SK-N-SH treated with all-trans-retinoic acid at 6 μM for 48 hours (cell line): ENCODE measurements around the gene NEDD4.

Experiments used
- ATAC-seq: fragments of 200-7000 bp; cut with Tn5 transposase; 3 replicates; pipeline ENCODE4 v1.9.1; 2020; ENCODE audit warnings: mild to moderate bottlenecking, moderate library complexity
- ARNTL ChIP-seq: fragments of 450-650 bp; formaldehyde crosslinking; IDR thresholded peaks from 2 replicates; pipeline ENCODE4 v1.5.0; 2020; ENCODE audit warnings: low read depth, mild to moderate bottlenecking, moderate library complexity, borderline replicate concordance
- BACH2 ChIP-seq: fragments of 250-450 bp; sonication (Bioruptor Pico); IDR thresholded peaks from 2 replicates; pipeline ENCODE4 v1.9.0; 2021; ENCODE audit warnings: mild to moderate bottlenecking, borderline replicate concordance
- CSDC2 ChIP-seq: fragments of 250-450 bp; sonication (Bioruptor Pico); IDR thresholded peaks from 2 replicates; pipeline ENCODE4 v1.5.0; 2020; ENCODE audit warnings: mild to moderate bottlenecking, moderate library complexity
- CSRNP3 ChIP-seq: fragments of 250-450 bp; sonication (Bioruptor Pico); IDR thresholded peaks from 2 replicates; pipeline ENCODE4 v1.5.1; 2021; ENCODE audit warnings: mild to moderate bottlenecking, moderate library complexity
- ESRRG ChIP-seq: fragments of 250-450 bp; sonication (Bioruptor Pico); IDR thresholded peaks from 2 replicates; pipeline ENCODE4 v1.6.1; 2021; ENCODE audit warnings: mild to moderate bottlenecking
- GLIS3 ChIP-seq: fragments of 250-450 bp; sonication (Bioruptor Pico); IDR thresholded peaks from 2 replicates; pipeline ENCODE4 v1.5.0; 2020; ENCODE audit warnings: mild to moderate bottlenecking, moderate library complexity
- ISL1 ChIP-seq: fragments of 250-450 bp; sonication (Bioruptor Pico); IDR thresholded peaks from 2 replicates; pipeline ENCODE4 v2.1.2; 2022; ENCODE audit warnings: mild to moderate bottlenecking, moderate library complexity
- OSR1 ChIP-seq: fragments of 250-450 bp; sonication (Bioruptor Pico); IDR thresholded peaks from 2 replicates; pipeline ENCODE4 v1.8.0; 2022; ENCODE audit warnings: moderate library complexity, mild to moderate bottlenecking, inconsistent platforms
- PATZ1 ChIP-seq: fragments of 250-450 bp; sonication (Bioruptor Pico); IDR thresholded peaks from 2 replicates; pipeline ENCODE4 v1.8.0; 2020; ENCODE audit warnings: mild to moderate bottlenecking, moderate library complexity, borderline replicate concordance
- POU6F1 ChIP-seq: fragments of 250-450 bp; sonication (Bioruptor Pico); IDR thresholded peaks from 2 replicates; pipeline ENCODE4 v1.8.0; 2021; ENCODE audit warnings: low read depth, mild to moderate bottlenecking, moderate library complexity, borderline replicate concordance
- RARB ChIP-seq: fragments of 250-450 bp; sonication (Bioruptor Pico); IDR thresholded peaks from 2 replicates; pipeline ENCODE4 v1.8.0; 2021; ENCODE audit warnings: mild to moderate bottlenecking, moderate library complexity
- SNAI2 ChIP-seq: fragments of 250-450 bp; sonication (Bioruptor Pico); IDR thresholded peaks from 2 replicates; pipeline ENCODE4 v1.5.0; 2020; ENCODE audit warnings: mild to moderate bottlenecking, moderate library complexity
- TCF4 ChIP-seq: fragments of 250-450 bp; sonication (Bioruptor Pico); IDR thresholded peaks from 2 replicates; pipeline ENCODE4 v1.8.0; 2021; ENCODE audit warnings: mild to moderate bottlenecking, moderate library complexity, borderline replicate concordance
- TOX ChIP-seq: fragments of 250-450 bp; sonication (Bioruptor Pico); IDR thresholded peaks from 2 replicates; pipeline ENCODE4 v1.8.0; 2021; ENCODE audit warnings: mild to moderate bottlenecking, moderate library complexity, borderline replicate concordance
- TSHZ2 ChIP-seq: fragments of 250-450 bp; sonication (Bioruptor Pico); IDR thresholded peaks from 2 replicates; pipeline ENCODE4 v1.5.0; 2020; ENCODE audit warnings: mild to moderate bottlenecking, moderate library complexity
- ZFP3 ChIP-seq: fragments of 250-450 bp; sonication (Bioruptor Pico); IDR thresholded peaks from 2 replicates; pipeline ENCODE4 v1.5.0; 2020; ENCODE audit warnings: mild to moderate bottlenecking, moderate library complexity
- ZFP30 ChIP-seq: fragments of 450-650 bp; formaldehyde crosslinking; IDR thresholded peaks from 2 replicates; pipeline ENCODE4 v1.5.0; 2022; ENCODE audit warnings: mild to moderate bottlenecking, moderate library complexity
- ZNF565 ChIP-seq: fragments of 450-650 bp; formaldehyde crosslinking; conservative IDR thresholded peaks from 2 replicates; pipeline ENCODE4 v1.5.0; 2020; ENCODE audit warnings: low read depth, mild to moderate bottlenecking, moderate library complexity
- ZNF70 ChIP-seq: fragments of 450-650 bp; formaldehyde crosslinking; IDR thresholded peaks from 2 replicates; pipeline ENCODE4 v1.5.0; 2020; ENCODE audit warnings: mild to moderate bottlenecking, moderate library complexity
- ZNF8 ChIP-seq: fragments of 450-650 bp; formaldehyde crosslinking; IDR thresholded peaks from 2 replicates; pipeline ENCODE4 v1.5.0; 2020; ENCODE audit warnings: mild to moderate bottlenecking, moderate library complexity

The NEDD4 gene

GRCh38 chr15:55909036-55909811 lies 84.2 kb downstream of the NEDD4 start:
- ATAC-seq: peak; percentile 11; the same call in 2 of the 3 replicates

GRCh38 chr15:55907797-55908196 lies 85.6 kb downstream of the NEDD4 start:
- TF ChIP-seq ISL1 (CRISPR knock-in tag) (peak; percentile 77), ZFP3 (CRISPR knock-in tag) (no peak), ARNTL (CRISPR knock-in tag) (no peak), ZNF565 (CRISPR knock-in tag) (no peak), TOX (CRISPR knock-in tag) (peak; percentile 76)
- peak; percentile 93 for ATAC-seq

More at GRCh38 chr15:55909036-55909811, 84.2 kb downstream of the NEDD4 start:
- TF ChIP-seq ZNF8: no peak
- TF ChIP-seq ZNF70 (CRISPR knock-in tag): no peak
- no peak for TF ChIP-seq GLIS3 (CRISPR knock-in tag)
- no peak for TF ChIP-seq ESRRG (CRISPR knock-in tag)
- TF ChIP-seq ZFP3 (CRISPR knock-in tag): no peak
- no peak for TF ChIP-seq TSHZ2 (CRISPR knock-in tag)
- TF ChIP-seq RARB: no peak
- TF ChIP-seq ISL1 (CRISPR knock-in tag): no peak
- no peak for TF ChIP-seq PATZ1
- TF ChIP-seq OSR1 (CRISPR knock-in tag): no peak
- TF ChIP-seq TOX (CRISPR knock-in tag): no peak
- no peak for TF ChIP-seq POU6F1
- no peak for TF ChIP-seq SNAI2 (CRISPR knock-in tag)
- no peak for TF ChIP-seq ZFP30 (CRISPR knock-in tag)
- no peak for TF ChIP-seq CSRNP3 (CRISPR knock-in tag)
- TF ChIP-seq CSDC2 (CRISPR knock-in tag): no peak
- TF ChIP-seq ZNF565 (CRISPR knock-in tag): no peak
- TF ChIP-seq BACH2 (CRISPR knock-in tag): no peak

GRCh38 chr15:55902981-55903380 lies 90.4 kb downstream of the NEDD4 start:
- ATAC-seq: no peak
- TF ChIP-seq TOX (CRISPR knock-in tag): no peak
- TF ChIP-seq OSR1 (CRISPR knock-in tag): no peak
- TF ChIP-seq PATZ1: no peak
- no peak for TF ChIP-seq TCF4
- TF ChIP-seq ARNTL (CRISPR knock-in tag): no peak
- TF ChIP-seq ZFP3 (CRISPR knock-in tag): no peak
- no peak for TF ChIP-seq SNAI2 (CRISPR knock-in tag)
- no peak for TF ChIP-seq BACH2 (CRISPR knock-in tag)
